ENCODE results near the gene UFD1.

The UFD1 gene

GRCh38 chr22:19498866-19499190 is 19.8 kb upstream of the UFD1 start:
- TF ChIP-seq TAF1 (IDR thresholded peaks at IDR 0.05; ENCODE audit: borderline replicate concordance, insufficient read depth, low read length) (no peak), SIN3A (IDR thresholded peaks at IDR 0.05; ENCODE audit: borderline replicate concordance, insufficient read depth, low read length) (no peak), POLR2AphosphoS5 (IDR thresholded peaks at IDR 0.05; ENCODE audit: low read depth, low read length) (no peak), REST (IDR thresholded peaks at IDR 0.05; ENCODE audit: insufficient read depth in 1 of 2, low read depth in 2 of 2, low read length in 2 of 2) (no peak), FOXP2 (optimal IDR thresholded peaks at IDR 0.05; ENCODE audit: borderline replicate concordance, extremely low read depth, extremely low read length, insufficient read depth) (no peak)

GRCh38 chr22:19498154-19498865 is 19.3 kb upstream of the UFD1 start:
- TF ChIP-seq TAF1 (IDR thresholded peaks at IDR 0.05; ENCODE audit: borderline replicate concordance, insufficient read depth, low read length) = no peak
- TF ChIP-seq SIN3A (IDR thresholded peaks at IDR 0.05; ENCODE audit: borderline replicate concordance, insufficient read depth, low read length) = no peak
- no peak for TF ChIP-seq POLR2AphosphoS5 (IDR thresholded peaks at IDR 0.05; ENCODE audit: low read depth, low read length)
- no peak for TF ChIP-seq REST (IDR thresholded peaks at IDR 0.05; ENCODE audit: insufficient read depth in 1 of 2, low read depth in 2 of 2, low read length in 2 of 2)
- TF ChIP-seq FOXP2 (optimal IDR thresholded peaks at IDR 0.05; ENCODE audit: borderline replicate concordance, extremely low read depth, extremely low read length, insufficient read depth) = no peak

GRCh38 chr22:19497245-19497644 is 18.3 kb upstream of the UFD1 start:
- TF ChIP-seq SIN3A (IDR thresholded peaks at IDR 0.05; ENCODE audit: borderline replicate concordance, insufficient read depth, low read length) (no peak), TAF1 (IDR thresholded peaks at IDR 0.05; ENCODE audit: borderline replicate concordance, insufficient read depth, low read length) (no peak), FOXP2 (optimal IDR thresholded peaks at IDR 0.05; ENCODE audit: borderline replicate concordance, extremely low read depth, extremely low read length, insufficient read depth) (peak; percentile 95)

GRCh38 chr22:19496324-19496630 is 17.3 kb upstream of the UFD1 start:
- TF ChIP-seq REST (IDR thresholded peaks at IDR 0.05; ENCODE audit: insufficient read depth in 1 of 2, low read depth in 2 of 2, low read length in 2 of 2) = no peak
- no peak for TF ChIP-seq POLR2AphosphoS5 (IDR thresholded peaks at IDR 0.05; ENCODE audit: low read depth, low read length)
- no peak for TF ChIP-seq FOXP2 (optimal IDR thresholded peaks at IDR 0.05; ENCODE audit: borderline replicate concordance, extremely low read depth, extremely low read length, insufficient read depth)
- TF ChIP-seq SIN3A (IDR thresholded peaks at IDR 0.05; ENCODE audit: borderline replicate concordance, insufficient read depth, low read length) = no peak
- no peak for TF ChIP-seq TAF1 (IDR thresholded peaks at IDR 0.05; ENCODE audit: borderline replicate concordance, insufficient read depth, low read length)

GRCh38 chr22:19495562-19496323 is 16.8 kb upstream of the UFD1 start:
- no peak for TF ChIP-seq FOXP2 (optimal IDR thresholded peaks at IDR 0.05; ENCODE audit: borderline replicate concordance, extremely low read depth, extremely low read length, insufficient read depth)
- no peak for TF ChIP-seq TAF1 (IDR thresholded peaks at IDR 0.05; ENCODE audit: borderline replicate concordance, insufficient read depth, low read length)
- TF ChIP-seq REST (IDR thresholded peaks at IDR 0.05; ENCODE audit: insufficient read depth in 1 of 2, low read depth in 2 of 2, low read length in 2 of 2) = no peak
- TF ChIP-seq POLR2AphosphoS5 (IDR thresholded peaks at IDR 0.05; ENCODE audit: low read depth, low read length) = no peak
- no peak for TF ChIP-seq SIN3A (IDR thresholded peaks at IDR 0.05; ENCODE audit: borderline replicate concordance, insufficient read depth, low read length)
